VCaP (cell line): ENCODE results near the gene STRIT1.
A peak's percentile ranks its signal among the peaks of the same experiment; 100 is the strongest.

Source experiments
- H3K27ac ChIP-seq: fragments of 450-650 bp; 2 replicates; pipeline ENCODE4 v1.5.1; 2017
- TF ChIP-seq, protein P1 (sequence below): fragments of 450-650 bp; conservative IDR thresholded peaks from 2 replicates; pipeline ENCODE4 v1.5.1; 2017; ENCODE audit warnings: mild to moderate bottlenecking, moderate library complexity

Gene STRIT1

DNA sequence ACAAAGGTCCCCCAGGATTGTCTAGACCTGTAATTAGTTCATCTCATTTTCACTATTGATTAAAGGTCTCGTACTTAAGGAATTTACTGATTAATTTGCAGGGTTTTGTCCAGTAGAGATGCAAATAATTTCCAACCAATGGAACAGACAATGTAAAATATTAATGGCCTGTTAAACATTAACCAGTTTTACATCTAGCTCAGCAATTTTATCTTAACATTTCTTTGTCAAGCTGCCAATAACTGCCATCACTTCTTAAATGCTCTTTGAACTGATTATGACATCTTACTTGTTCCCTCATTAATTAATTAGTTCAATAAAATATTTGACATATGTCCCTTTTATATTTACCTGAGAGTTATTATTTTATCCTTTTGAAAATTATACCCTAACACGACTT is 9.4 kb upstream of the STRIT1 start:
- TF ChIP-seq, protein P1, sequence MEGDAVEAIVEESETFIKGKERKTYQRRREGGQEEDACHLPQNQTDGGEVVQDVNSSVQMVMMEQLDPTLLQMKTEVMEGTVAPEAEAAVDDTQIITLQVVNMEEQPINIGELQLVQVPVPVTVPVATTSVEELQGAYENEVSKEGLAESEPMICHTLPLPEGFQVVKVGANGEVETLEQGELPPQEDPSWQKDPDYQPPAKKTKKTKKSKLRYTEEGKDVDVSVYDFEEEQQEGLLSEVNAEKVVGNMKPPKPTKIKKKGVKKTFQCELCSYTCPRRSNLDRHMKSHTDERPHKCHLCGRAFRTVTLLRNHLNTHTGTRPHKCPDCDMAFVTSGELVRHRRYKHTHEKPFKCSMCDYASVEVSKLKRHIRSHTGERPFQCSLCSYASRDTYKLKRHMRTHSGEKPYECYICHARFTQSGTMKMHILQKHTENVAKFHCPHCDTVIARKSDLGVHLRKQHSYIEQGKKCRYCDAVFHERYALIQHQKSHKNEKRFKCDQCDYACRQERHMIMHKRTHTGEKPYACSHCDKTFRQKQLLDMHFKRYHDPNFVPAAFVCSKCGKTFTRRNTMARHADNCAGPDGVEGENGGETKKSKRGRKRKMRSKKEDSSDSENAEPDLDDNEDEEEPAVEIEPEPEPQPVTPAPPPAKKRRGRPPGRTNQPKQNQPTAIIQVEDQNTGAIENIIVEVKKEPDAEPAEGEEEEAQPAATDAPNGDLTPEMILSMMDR = no peak
- peak overlapping the region; percentile 64 for H3K27ac ChIP-seq

- peak overlapping the region; percentile 64 for H3K27ac ChIP-seq
- TF ChIP-seq, protein P1 = no peak
These were observed 9.0 kb upstream of the STRIT1 start for GRCh38 chr3:155302481-155302880.

DNA sequence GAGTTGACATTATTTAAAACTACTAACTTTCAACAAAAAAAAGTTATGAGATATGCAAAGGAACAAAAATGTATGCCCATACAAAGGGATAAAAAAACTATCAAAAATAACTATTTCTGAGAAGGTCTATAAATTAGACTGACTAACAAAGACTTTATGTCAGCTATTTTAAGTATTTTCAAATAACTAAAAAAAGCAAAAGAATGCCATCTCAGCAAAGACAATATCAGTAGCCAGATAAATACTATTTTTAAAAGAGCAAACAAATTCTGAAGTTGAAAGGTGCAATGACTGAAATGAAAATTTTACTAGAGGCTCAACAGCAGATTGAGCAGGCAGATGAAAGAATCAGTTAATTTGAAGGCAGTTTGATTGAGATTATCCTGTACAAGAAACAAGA is 3.6 kb upstream of the STRIT1 start:
- no peak overlapping the region for H3K27ac ChIP-seq
- TF ChIP-seq, protein P1 = no peak

DNA sequence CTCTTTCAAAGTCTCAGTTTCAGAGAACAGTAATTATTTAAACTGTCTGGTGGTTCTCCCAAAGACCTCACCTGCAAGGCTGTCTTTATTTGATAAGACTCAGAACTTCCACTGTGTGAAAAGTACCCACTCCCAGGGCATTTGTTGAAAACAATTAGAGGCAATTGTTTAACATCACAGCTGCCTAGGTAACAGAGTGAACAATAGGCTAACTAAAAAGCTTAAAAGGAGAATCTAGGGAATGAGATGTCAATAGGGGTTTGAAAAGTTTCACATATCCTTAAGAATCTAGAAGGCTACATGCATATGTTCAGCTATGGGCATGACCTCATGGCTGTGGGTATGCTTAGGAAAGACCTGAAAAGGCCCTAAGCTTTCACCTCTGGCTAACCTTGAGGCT is 2.9 kb upstream of the STRIT1 start:
- H3K27ac ChIP-seq = no peak overlapping the region
- TF ChIP-seq, protein P1 = no peak

- no peak overlapping the region for H3K27ac ChIP-seq
- TF ChIP-seq, protein P1 = no peak
These were observed 790 bp downstream of the STRIT1 start for GRCh38 chr3:155292693-155293092.

DNA sequence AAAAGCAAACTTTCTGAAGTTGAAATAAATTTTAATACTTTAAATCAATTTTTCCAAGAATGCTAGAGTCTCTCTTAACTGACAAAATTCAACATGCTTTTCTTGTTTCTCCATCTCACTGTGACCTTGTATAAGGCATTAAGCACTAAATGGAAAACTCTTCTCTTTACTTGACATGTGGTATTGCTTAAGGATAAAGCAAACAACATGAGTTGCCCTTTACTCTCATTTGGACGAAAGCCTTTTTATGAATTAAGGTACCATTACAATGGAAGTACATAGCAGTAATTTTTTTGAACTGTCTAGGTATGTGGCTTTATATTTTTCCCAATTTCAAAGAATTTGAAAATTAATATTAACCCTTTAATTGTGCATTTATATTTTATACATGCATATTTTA is 1.4 kb downstream of the STRIT1 start:
- no peak overlapping the region for H3K27ac ChIP-seq
- TF ChIP-seq, protein P1 = no peak

DNA sequence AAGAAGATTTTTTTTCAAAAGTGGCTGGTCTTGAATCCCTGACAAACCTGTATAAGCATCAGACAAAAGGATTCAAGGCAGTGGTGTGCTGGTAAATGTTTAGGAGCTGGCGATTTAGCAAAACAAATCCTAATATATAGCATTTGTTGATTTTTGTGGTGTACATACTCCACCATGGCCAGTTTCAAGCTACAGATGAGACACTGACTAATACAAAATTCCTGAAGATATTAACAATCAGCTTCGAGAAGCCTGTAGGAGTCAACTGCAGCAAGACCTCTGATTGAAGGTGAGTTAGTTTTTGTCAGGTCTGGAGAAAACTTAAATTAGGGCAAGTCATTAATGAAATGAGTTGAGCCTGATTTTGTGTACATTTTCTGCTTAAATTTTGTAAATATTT is 6.7 kb downstream of the STRIT1 start:
- TF ChIP-seq, protein P1 = no peak
- H3K27ac ChIP-seq = no peak overlapping the region

DNA sequence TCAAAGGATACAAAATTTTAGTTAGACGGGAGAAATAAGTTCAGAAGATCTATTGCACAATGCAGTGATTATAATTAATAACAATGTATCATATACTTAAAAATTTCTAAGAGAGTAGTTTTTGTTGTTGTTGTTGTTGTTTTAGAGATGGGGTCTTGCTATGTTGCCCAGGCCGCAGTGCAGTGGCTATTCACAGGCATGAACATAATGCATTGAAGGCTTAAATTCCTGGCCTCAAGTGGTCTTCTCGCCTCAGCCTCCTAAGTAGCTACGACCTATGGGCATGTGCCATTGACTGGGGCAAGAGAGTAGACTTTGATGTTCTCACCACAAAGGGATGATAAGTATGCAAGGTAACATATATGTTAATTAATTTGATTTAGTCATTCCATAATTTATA is 7.5 kb downstream of the STRIT1 start:
- H3K27ac ChIP-seq = no peak overlapping the region
- TF ChIP-seq, protein P1 = no peak
